Stimulated activated CD4-positive, alpha-beta T cell treated with anti-CD3 and anti-CD28 coated beads, Interleukin-12 subunit alpha, Interleukin-12 subunit beta, amount 100 ng/mL, for 48 hours (primary cell): Measurements from ENCODE around the gene FAM234A.

Experiments
- DNase-seq, 3 donors: peaks; one replicate each; pipeline ENCODE4 v3.0.0-alpha.2; 2020; ENCODE audit warnings: low read depth in 2 of 3, low spot score in 1 of 3

Gene FAM234A

GRCh38 chr16:280005-280460 lies 45.4 kb downstream of the FAM234A start:
- DNase-seq: no peak

GRCh38 chr16:280552-280951 lies 45.9 kb downstream of the FAM234A start, which contains the start of gene ARHGDIG:
TSS of gene ARHGDIG (plus strand) at chr16:280591. CDS start at chr16:280681, 90 bp downstream.
- no peak for DNase-seq

GRCh38 chr16:280991-281659 lies 46.5 kb downstream of the FAM234A start:
- no peak for DNase-seq

DNA sequence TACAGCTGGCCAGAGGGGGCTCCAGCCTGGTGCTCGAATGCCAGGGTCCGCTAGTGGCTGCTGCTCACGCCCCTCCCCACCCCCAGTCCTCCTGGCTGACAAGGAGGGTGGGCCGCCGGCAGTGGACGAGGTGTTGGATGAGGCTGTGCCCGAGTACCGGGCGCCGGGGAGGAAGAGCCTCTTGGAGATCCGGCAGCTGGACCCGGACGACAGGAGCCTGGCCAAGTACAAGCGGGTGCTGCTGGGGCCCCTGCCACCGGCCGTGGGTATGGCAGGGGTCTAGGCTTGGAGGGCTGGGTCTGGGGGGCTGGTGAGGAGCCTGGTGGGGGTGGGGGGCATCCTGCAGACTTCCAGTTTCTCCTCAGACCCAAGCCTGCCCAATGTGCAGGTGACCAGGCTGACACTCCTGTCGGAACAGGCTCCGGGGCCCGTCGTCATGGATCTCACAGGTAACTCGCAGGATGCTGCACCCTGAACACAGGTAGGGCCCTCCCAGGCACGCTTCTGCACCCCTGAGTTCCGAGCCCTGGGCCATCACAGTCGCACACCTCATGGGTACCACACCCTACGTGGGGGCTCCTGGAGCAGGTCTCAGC lies 47.1 kb downstream of the FAM234A start:
- no peak for DNase-seq

DNA sequence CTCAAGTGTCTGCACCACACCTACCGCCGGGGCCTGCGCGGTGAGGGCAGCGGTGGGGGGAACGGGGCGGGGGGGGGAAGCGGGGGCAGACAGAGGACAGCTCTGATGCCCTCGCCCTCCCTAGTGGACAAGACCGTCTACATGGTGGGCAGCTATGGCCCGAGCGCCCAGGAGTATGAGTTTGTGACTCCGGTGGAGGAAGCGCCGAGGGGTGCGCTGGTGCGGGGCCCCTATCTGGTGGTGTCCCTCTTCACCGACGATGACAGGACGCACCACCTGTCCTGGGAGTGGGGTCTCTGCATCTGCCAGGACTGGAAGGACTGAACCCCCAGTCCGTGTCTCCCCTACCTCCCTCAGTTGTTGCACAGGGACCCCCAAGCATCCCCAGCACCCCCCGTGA lies 47.9 kb downstream of the FAM234A start:
- no peak for DNase-seq

DNA sequence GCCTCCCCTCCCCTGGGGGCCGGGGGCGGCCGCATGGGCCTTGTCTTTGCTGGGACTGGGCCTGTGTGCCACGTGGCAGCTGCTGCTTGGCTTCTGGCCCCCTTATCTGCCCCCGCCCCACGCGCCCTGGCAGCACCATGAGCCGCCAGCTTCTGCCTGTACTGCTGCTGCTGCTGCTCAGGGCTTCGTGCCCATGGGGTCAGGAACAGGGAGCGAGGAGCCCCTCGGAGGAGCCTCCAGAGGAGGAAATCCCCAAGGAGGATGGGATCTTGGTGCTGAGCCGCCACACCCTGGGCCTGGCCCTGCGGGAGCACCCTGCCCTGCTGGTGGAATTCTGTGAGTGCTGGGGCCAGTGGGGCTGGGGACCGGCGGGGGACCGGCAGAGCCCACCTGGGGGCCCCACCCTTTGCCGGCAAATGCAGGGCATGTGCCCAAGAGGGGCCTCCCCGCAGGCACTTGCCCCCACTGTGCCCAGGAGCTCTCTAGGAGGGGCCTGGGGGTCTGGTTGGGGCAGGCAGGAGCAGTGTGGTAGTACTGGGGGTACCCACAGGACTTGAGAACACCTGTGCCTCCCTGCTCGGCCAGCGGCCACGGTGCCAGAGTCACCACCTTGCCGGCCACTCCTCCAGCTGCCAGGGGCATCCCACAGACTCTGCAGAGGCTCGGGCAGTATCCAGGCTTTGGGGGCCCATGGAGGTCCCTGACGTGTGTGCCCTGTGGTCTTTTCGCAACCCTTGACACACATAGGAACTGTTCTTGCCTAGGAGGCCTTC lies 48.6 kb downstream of the FAM234A start, which contains the start of gene PDIA2:
Gene PDIA2 (plus strand): TSS at position 132 of the 773 bp plus-strand sequence. CDS start 6 bp downstream, at position 138.
- no peak for DNase-seq

DNA sequence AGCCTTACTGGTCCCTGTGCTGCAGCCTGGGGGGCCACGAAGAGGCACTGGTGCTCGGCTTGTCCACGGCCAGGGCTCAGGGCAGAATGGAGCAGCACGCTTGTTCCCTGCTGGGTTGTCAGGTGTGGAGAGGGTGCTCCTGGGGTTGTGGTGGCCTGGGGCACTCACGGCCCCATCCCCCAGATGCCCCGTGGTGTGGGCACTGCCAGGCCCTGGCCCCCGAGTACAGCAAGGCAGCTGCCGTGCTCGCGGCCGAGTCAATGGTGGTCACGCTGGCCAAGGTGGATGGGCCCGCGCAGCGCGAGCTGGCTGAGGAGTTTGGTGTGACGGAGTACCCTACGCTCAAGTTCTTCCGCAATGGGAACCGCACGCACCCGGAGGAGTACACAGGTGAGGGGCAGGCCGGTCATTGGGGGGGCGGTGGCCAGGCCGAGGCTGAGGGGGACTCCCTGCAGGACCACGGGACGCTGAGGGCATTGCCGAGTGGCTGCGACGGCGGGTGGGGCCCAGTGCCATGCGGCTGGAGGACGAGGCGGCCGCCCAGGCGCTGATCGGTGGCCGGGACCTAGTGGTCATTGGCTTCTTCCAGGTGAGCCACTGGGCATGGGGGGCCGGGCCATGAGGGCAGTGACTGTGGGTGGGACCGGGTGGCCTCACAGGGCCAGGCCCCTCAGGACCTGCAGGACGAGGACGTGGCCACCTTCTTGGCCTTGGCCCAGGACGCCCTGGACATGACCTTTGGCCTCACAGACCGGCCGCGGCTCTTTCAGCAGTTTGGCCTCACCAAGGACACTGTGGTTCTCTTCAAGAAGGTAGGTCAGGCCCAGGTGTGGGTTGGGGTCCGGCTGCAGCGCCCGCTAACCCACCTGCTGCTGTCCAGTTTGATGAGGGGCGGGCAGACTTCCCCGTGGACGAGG lies 49.8 kb downstream of the FAM234A start:
- no peak for DNase-seq

- DNase-seq: no peak
Observed at GRCh38 chr16:285146-286055, 50.8 kb downstream of the FAM234A start.

- no peak for DNase-seq
Observed at GRCh38 chr16:286491-287297, 52.1 kb downstream of the FAM234A start.

GRCh38 chr16:287298-287811 lies 52.7 kb downstream of the FAM234A start:
- DNase-seq: no peak

GRCh38 chr16:287981-288920 lies 53.6 kb downstream of the FAM234A start:
- no peak for DNase-seq

DNA sequence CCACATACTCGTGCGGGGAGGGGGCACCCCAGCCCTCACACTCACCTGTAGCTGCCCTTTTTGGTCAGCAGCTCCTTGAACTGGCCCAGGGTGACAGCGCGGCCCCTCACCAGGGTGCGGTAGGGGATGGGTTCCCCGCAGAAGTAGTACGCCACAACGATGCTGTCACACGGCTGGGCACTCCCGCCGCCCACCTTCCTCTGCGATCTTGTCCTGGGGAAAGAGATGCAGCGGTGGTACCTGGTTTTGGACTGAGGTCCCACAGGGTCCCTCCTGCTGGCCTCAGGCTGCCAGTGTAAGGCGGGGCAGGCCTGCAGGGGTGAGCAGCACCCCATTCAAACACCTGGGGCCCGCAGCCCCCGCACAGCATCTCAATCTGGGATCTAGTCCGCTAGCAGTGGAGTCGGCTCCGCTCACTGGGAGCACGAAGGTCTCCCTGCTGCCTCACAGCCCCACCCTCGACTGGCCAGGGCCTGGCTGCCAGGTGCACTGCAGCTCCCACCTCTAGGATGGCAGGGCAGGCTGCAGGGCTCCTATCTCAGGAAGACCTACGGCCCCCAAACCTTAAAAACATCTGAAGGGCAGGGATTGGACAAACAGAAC lies 54.9 kb downstream of the FAM234A start:
- DNase-seq: no peak

DNA sequence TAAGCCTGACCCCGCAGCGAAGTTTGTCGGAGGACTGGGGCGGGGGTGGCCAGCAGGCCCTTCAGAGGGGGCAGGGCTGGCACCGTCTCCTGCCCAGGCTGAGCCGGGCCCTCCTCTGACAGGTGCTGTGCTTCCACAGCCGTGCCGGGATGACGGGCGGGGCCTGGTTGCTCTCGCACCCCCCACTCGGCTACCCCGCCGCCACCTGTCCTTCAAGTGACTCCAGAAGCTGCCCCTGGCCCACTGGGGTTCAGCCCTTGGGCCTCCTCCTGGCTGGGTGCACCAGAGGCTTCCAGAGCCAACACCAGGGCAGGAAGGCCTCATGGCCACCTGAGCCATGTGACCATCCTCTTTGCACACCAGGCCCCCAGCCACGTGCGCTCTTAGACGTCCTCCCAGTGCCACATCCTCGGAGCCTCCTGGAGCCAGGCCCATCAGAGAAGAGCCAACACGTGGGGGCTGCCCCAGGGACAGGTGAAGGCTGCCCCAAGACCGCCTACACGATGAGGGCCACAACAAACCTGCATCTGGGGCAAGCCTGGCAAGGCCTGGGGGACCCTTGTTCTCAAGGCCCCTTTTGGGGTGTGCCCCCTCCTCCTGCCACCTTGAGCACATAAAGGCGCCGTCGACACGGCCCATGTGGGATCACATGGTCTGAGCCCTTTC lies 55.5 kb downstream of the FAM234A start:
- DNase-seq: no peak

- DNase-seq: no peak
Observed at GRCh38 chr16:290681-291405, 56.2 kb downstream of the FAM234A start.

GRCh38 chr16:291539-291938 lies 56.9 kb downstream of the FAM234A start:
- no peak for DNase-seq
